CD4-positive, alpha-beta T cell treated with Interleukin-2 at 100 ng/mL for 4 hours (primary cell): ENCODE results near the gene STAT5A.

Experiments
- DNase-seq: peaks from one replicate; pipeline ENCODE4 v3.0.0-alpha.2; 2020; ENCODE audit warnings: low spot score

STAT5A gene

GRCh38 chr17:42268236-42268635, 20.1 kb upstream of the STAT5A start:
- DNase-seq = no peak

- DNase-seq = no peak
Measured at GRCh38 chr17:42270170-42270535, 18.1 kb upstream of the STAT5A start.

GRCh38 chr17:42270596-42270995, 17.7 kb upstream of the STAT5A start:
- DNase-seq = no peak

DNA sequence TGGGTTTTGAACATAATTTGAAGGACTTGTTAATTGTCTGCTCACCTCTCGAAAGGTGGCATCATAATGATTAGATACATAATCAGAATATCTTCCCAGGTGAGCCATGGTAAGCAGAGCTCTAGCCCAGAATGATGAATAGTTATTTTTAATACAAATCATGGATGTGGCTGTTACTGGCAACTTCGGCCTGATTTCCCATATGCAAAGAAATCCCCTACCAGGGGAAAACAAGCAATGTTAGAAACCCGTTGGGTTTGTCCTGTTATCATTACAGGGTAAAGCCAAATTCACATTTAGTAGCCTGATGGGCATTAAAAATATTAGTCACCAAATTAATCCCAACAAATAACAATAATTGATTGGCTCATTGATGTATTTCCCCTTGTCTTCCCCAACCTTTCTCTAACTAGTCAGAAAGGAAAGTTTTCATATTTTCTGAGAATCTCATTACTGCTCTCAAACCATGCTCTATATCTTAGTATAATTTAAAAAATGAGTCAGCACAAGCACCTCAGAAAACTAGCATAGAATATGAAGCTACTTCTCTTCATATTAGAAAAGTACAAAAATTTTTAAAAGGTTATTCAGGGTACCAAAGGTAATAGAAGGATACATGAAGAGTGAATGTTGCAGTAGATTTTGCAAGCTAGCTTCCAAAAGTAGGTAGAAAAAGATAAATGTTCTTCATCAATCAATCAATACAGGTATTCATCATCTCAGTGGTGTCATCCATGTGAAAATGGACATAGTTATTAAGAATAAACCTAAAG, 17.1 kb upstream of the STAT5A start:
- peak; percentile 50 for DNase-seq

GRCh38 chr17:42271779-42272035, 16.6 kb upstream of the STAT5A start:
- DNase-seq = no peak

DNA sequence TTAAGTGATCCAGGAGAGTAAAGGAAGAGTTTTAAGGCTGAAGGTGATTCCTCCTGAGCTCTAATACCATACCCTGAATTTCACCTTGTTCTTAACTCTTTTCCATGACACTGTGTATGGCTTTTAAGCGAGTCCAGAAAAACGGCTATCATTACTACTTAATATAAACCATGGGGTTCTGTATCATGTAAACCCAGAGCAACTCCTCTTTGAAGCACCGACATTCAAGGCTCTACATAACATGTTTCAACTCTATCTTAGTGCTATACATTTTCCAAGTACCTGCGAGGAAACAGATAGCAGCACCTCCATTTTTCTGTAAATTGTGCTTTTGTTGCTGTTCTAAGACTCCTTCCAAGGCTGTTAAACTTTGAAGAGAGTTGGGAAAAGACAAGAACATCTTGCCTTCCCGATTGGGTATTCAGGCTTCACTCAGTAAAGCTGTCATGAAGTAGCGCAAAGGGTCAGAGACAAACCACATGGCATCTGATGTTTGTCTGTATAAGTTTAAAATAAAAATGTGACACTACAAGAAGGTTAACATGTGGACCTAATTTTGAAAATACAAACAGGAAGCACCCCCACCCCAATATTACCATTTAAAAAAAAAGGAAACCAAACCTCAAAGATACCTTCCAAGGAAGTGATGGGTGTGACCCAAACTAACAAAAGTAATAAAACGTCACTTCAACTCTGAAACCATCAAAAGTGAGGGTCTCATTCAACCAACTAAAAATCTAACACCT, 16.0 kb upstream of the STAT5A start:
- DNase-seq = peak; percentile 44

- DNase-seq = no peak
Measured at GRCh38 chr17:42273474-42274252, 14.6 kb upstream of the STAT5A start.

GRCh38 chr17:42274253-42274542, 14.1 kb upstream of the STAT5A start:
- DNase-seq = no peak

DNA sequence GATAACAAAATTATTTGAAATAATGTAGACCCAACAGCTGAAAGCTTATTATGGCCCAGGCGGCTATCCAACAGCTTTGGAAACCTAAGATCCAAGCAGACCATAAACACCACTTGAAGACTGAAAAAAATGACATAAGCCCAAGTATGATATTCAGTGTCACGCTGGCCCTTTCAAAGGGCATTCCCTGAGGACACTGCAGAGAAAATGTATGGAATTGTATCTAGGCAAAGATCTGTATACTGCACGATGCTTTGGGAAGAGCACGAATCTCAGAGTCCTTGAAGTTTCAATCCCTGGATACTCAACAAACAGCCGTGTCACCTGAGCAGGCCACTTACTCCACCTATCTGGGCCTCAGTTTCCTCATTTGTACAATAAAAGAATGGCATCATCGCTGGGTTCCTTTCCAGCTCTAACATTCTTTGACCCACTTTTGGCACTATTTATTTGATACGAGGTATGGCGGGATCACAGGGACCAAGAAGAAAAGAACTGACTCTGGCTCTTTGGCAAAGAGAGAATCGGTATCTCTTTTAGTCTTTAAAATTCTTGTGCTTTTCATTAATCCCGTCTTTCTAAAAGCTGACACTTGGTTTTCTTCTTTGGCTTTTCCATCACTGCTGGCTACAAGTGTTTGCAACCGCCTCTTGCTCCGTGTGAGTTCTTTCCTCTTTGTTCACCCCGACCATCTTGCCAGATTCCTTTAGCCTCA, 13.3 kb upstream of the STAT5A start:
- DNase-seq = no peak

- DNase-seq = no peak
Measured at GRCh38 chr17:42275527-42276358, 12.6 kb upstream of the STAT5A start.

- DNase-seq = peak; percentile 59
Measured at GRCh38 chr17:42276359-42276608, 12.0 kb upstream of the STAT5A start, which contains the start of gene STAT5B. TSS of gene STAT5B (minus strand) at chr17:42276391. CDS start at chr17:42232127, 44,264 bp downstream.

DNA sequence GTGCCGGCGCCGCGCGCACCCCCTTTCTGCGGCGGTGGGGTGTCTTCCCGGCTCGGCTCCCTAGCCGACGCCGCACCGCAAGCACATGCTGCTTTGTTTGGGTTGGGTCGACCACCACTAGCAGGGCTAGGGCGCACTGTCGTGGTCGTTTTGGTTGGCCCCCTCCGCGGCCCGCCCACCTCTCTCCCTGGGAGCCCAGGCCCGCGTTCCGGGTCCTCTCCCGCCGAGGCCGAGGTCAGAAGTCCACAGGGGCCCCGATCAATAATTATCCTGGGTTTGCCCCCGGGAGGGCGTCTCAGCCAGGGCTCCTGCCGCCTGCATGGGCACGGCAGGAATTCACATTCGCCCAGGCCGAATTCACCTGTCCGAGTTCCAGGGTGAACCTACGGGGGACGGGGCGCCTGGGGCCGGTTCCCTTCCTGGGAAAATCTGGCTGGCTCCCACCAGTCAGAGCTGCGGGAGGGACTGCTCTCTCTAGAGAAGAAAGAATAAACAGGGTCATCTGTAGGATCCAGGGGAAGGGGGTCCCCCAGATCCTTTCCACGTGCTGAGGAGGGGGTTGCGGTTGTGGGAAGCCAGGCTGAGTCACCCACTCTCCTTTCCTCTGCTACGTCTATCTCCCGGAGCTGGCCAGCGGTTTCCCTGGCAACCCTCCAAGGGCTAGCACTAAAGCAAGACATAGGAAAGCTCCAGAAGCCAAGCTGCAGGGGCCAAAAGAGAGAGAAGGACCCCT, 11.5 kb upstream of the STAT5A start:
- no peak for DNase-seq

- DNase-seq = no peak
Measured at GRCh38 chr17:42277342-42277712, 11.0 kb upstream of the STAT5A start.

DNA sequence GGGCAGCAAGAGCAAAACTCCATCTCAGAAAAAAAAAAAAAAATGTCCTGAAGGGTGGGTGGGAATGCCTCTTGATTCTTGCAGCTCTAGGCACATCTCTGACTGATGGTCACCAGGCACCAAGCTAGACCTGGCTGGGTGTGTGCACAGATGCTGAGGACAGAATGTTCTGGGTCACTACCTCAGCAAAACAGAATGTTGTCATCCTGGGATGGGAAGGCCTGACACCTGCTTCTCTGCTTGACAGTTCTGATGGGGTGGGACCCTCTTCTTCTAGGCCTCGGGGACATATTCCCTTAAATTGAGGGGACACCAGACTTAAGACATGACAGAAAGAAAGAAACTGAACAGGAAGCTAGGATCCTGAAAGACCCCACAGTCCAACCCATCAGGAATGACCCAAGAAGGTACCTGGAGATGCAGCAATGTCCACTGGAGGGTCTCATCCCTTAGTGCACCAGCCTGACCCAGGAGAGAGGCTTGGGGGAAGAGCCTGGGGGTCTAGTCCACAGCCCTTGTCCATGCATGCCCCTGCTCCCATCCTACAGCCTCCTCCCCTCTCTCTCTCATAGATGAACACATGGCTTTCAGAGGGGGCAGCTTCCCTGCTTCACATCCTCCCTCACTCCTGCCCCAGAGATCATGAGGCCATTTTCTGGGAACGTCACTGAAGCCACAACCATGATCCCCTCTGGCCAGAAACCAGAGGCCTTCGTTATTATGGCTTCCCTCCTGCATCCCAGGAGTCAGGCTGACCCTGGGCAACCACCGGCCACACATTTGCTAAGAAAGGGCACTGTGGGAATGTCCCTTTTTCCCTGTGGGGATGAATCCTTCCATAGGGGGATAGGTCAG, 8.3 kb upstream of the STAT5A start:
- no peak for DNase-seq

- DNase-seq = no peak
Measured at GRCh38 chr17:42281571-42282096, 6.7 kb upstream of the STAT5A start.

DNA sequence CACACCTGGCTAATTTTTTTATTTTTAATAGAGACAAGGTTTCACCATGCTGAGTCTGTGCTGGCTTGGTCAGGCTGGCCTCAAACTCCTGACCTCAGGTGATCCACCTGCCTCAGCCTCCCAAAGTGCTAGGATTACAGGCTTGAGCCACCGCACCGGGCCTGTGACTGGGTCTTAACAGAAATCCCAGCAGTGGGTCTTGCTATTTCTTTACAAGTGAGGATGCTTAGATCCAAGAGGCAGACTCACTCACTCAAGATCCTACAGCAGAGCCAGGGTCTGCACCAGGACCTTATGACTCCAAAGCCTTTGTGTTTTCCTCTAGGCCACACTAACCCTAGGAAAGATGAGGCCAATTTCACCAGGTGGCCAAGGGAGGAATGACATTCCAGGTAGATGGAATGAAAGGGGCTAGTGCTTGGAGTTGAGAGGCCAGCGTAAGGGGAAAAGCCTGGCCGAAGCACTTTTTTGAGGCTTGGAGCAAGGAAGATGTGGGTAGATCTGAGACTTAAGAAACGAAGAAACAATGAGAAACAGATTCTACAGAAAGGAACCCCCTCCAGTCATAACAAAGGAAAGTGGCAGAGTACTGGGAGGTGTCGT, 5.7 kb upstream of the STAT5A start:
- no peak for DNase-seq

GRCh38 chr17:42283241-42284023, 4.9 kb upstream of the STAT5A start:
- no peak for DNase-seq

DNA sequence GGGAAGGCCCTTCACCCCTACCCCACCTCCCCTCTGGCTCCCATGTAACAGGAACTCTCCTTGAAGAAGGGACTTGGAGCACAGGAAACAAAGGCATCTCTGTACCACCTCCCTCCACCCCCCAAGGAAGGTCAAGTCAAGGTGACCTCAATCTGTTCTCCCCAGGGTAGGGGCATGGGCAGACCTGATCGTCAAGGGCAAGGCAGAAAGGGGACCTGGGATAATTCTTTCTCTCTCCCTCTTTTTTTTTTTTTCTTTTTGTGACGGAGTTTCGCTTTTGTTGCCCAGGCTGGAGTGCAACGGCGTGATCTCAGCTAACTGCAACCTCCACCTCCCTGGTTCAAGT, 4.3 kb upstream of the STAT5A start:
- no peak for DNase-seq

- DNase-seq = no peak
Measured at GRCh38 chr17:42284566-42284965, 3.7 kb upstream of the STAT5A start.
